ENCODE measurements around the gene SCUBE1. TPM values are rescaled to one million over a fixed set of nuclear protein-coding genes. Genes with fewer than 3 reads are reported as not detected.

SCUBE1 gene
- total and polyA plus RNA-seq, 2 donors (not counting 3 experiments of a cell fraction or from before 2014, with no cell fraction given), result 0.07 TPM; not detected in 1

DNA sequence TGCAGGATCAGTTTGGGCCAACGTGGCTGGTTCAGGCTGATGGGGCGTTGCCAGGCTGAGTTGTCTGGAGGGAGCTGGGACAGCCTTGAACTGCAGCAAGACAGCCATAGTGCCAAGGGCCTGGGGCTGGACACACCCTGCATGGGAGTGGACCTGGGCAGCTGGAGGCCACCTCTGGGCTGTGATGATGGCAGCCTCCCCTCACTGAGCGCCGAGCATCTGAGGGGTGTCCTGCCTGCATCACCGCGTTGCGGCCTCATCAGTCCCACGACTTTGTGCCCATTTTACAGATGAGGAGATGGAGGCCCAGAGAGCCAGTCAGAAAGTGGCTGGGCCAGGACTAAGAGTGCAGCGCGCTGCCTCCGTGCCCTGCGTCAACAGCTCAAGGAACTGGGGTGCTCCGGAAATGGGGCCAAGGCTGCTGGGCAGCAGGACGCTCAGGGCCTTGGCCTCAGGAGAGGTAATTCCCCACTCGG lies 192.4 kb downstream of the SCUBE1 start:
- Histone ChIP-seq H2AFZ (ENCODE audit: low read depth, low read length) (peak overlapping the region; percentile 99), H3K27ac (ENCODE audit: insufficient read depth, low read depth, low read length) (no peak overlapping the region), H3K9ac (replicated peaks; ENCODE audit: extremely low read depth, insufficient read depth, low read length) (peak overlapping the region; percentile 58), H3K4me2 (ENCODE audit: insufficient read depth, low read length) (peak overlapping the region; percentile 71), H3K9me3 (replicated peaks; ENCODE audit: control insufficient read depth, insufficient read depth, low read length) (no peaks in the 10 kb centered on the region), H4K20me1 (replicated peaks; ENCODE audit: control insufficient read depth, extremely low read depth, insufficient read depth, low read length) (no peaks in the 10 kb centered on the region), H3K9me1 (replicated peaks; ENCODE audit: control insufficient read depth, extremely low read depth, insufficient read depth, low read length) (no peaks in the 10 kb centered on the region), H3K36me3 (ENCODE audit: control insufficient read depth in 2 of 2, extremely low read depth in 1 of 2, insufficient read depth in 2 of 2, low read length in 2 of 2) (peaks cover 0 to 3% of the 10 kb centered on the region in 2 experiments), H3K79me2 (ENCODE audit: control insufficient read depth, insufficient read depth, low read length) (peaks cover 41% of the 10 kb centered on the region), H3K27me3 (ENCODE audit: control insufficient read depth in 2 of 2, insufficient read depth in 2 of 2, low read length in 2 of 2) (no peaks in the 10 kb centered on the region), H3K4me3 (replicated peaks in 1 of 3; ENCODE audit: insufficient read depth in 1 of 3, low read depth in 1 of 3, low read length in 3 of 3) (peak overlapping the region in 1 of 3 experiments; percentile 77), H3K4me1 (ENCODE audit: control insufficient read depth, extremely low read depth, insufficient read depth, low read length) (peaks cover 3% of the 10 kb centered on the region)
- TF ChIP-seq JUN (IDR thresholded peaks at IDR 0.05; ENCODE audit: borderline replicate concordance, insufficient read depth, insufficient read length, low read depth), result no peak
- TF ChIP-seq MYC (IDR thresholded peaks at IDR 0.05; ENCODE audit: low read depth, low read length), result no peak
- TF ChIP-seq POLR2AphosphoS5 (IDR thresholded peaks at IDR 0.05; ENCODE audit: insufficient read depth, low read depth, low read length), result no peak
- no peak for TF ChIP-seq GATA2 (IDR thresholded peaks at IDR 0.05; ENCODE audit: insufficient read depth, insufficient read length, low read depth, low read length)
- no peak for TF ChIP-seq FOS (IDR thresholded peaks at IDR 0.05; ENCODE audit: borderline replicate concordance, insufficient read depth, low read length)
- TF ChIP-seq, protein P1, sequence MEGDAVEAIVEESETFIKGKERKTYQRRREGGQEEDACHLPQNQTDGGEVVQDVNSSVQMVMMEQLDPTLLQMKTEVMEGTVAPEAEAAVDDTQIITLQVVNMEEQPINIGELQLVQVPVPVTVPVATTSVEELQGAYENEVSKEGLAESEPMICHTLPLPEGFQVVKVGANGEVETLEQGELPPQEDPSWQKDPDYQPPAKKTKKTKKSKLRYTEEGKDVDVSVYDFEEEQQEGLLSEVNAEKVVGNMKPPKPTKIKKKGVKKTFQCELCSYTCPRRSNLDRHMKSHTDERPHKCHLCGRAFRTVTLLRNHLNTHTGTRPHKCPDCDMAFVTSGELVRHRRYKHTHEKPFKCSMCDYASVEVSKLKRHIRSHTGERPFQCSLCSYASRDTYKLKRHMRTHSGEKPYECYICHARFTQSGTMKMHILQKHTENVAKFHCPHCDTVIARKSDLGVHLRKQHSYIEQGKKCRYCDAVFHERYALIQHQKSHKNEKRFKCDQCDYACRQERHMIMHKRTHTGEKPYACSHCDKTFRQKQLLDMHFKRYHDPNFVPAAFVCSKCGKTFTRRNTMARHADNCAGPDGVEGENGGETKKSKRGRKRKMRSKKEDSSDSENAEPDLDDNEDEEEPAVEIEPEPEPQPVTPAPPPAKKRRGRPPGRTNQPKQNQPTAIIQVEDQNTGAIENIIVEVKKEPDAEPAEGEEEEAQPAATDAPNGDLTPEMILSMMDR (IDR thresholded peaks at IDR 0.05; ENCODE audit: extremely low read depth in 1 of 2, insufficient read depth in 1 of 2, low read depth in 1 of 2, low read length in 2 of 2), result no peak
- no peak for TF ChIP-seq POLR2A (IDR thresholded peaks at IDR 0.05; ENCODE audit: low read depth, low read length)
- TF ChIP-seq, protein P2, sequence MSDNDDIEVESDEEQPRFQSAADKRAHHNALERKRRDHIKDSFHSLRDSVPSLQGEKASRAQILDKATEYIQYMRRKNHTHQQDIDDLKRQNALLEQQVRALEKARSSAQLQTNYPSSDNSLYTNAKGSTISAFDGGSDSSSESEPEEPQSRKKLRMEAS (IDR thresholded peaks at IDR 0.05; ENCODE audit: insufficient read depth, insufficient read length), result no peak
- TF ChIP-seq EZH2 (IDR thresholded peaks at IDR 0.05; ENCODE audit: borderline replicate concordance, low read depth, low read length, severe bottlenecking), result no peak
- BruUV-seq (replicated peaks), result no TSS peak
- DNase-seq (ENCODE audit: low read depth, low spot score) (no peak), FAIRE-seq (no peak)
- dilution Hi-C loops (cut with MboI; ENCODE audit: extremely low pct_ligation_motif_present, low sequenced_read_pairs), result no loop called here
- intact Hi-C loops (cut with micrococcal nuclease), result no loop called here
- CTCF ChIA-PET, result no interaction called here
- POLR2A ChIA-PET, result interaction anchor here (0.6 kb wide), 1 partner anchor 30 kb away, joined by 3 read pairs; no protein-coding TSS in a partner anchor

Measured in endothelial cell of umbilical vein (primary cell).